Pancreas (tissue), 10 donors: ENCODE results near the gene WNT10A. TPM values are rescaled to one million over a fixed set of nuclear protein-coding genes. Genes with fewer than 3 reads are reported as not detected.
"Not testable (repeated sequence)": the region's sequence is repeated elsewhere in the genome, so short reads cannot be mapped to it uniquely, and the experiment has no call there.

ENCODE experiments used
- ATAC-seq, 4 donors: fragments of 200-7000 bp; cut with Tn5 transposase; one replicate each; pipeline versions ENCODE4 v1.8.0 to v1.9.1; 2020; ENCODE audit warnings: mild to moderate bottlenecking in 4 of 4, moderate library complexity in 4 of 4
- DNase-seq, 6 donors: peaks; one replicate each; pipeline ENCODE4 v3.0.0-alpha.2; 2020
- FAIRE-seq: peaks from 2 replicates; lab custom pipeline; 2012; peaks lifted over from hg19 to GRCh38; lab: Jason Lieb, UNC
- H3K27ac ChIP-seq, 4 donors: fragments of 200-600 bp; sonication (generic); 1 replicate in 3 of 4; 2 replicates in 1 of 4; pipeline versions ENCODE4 v1.5.0 to v1.8.0; 2020
- H3K27me3 ChIP-seq, 4 donors: fragments of 200-600 bp; one replicate each; pipeline ENCODE4 v1.8.0; 2021
- H3K36me3 ChIP-seq, 3 donors: fragments of 200-600 bp; sonication (generic) in 1 of 3; one replicate each; pipeline versions ENCODE4 v1.5.0 to v1.8.0; 2020 to 2021
- H3K4me1 ChIP-seq, 3 donors: fragments of 200-600 bp; one replicate each; pipeline ENCODE4 v1.8.0; 2021
- H3K4me3 ChIP-seq, 4 donors: fragments of 200-600 bp; sonication (generic) in 2 of 4; one replicate each; pipeline versions ENCODE4 v1.5.0 to v1.8.0; 2020 to 2021
- H3K9me3 ChIP-seq, 4 donors: fragments of 200-600 bp; one replicate each; pipeline ENCODE4 v1.8.0; 2021
- CTCF ChIP-seq, 4 donors: fragments of 200-600 bp; sonication (generic) in 3 of 4; IDR thresholded peaks; one replicate each; pipeline versions ENCODE4 v1.5.0 to v1.8.0; 2021; ENCODE audit warnings: antibody characterized with exemption in 4 of 4
- WGBS, 2 donors: extraction: QIAGEN DNeasy Blood & Tissue Kit; methylation state at CpG; one replicate each; pipeline ENCODE4 v1.1.7; 2013; 5-methylcytosine and 5-hydroxymethylcytosine counted together
- intact Hi-C, 3 donors: fragments of 100-400 bp; cut with DNase I; formaldehyde crosslinking; loops; one replicate each; pipeline versions ENCODE4 v1.11.1 to v1.14.2; 2022
- polyA plus RNA-seq, 2 donors: library from polyadenylated mRNA; stranded (reverse); fragments of 200-250 nt; gene quantifications; one replicate each; pipeline ENCODE4 v1.2.3, GENCODE V29; 2013
- total RNA-seq, 6 donors: library from RNA; stranded (reverse); fragmentation: NEBNext Ultra II Directional in 4 of 6; extraction: Animal tissue kit (Norgen Biotek cat#: 25700) in 4 of 6; gene quantifications; one replicate each; pipeline versions ENCODE4 v1.2.1 to v1.2.4, GENCODE V29; 2021 to 2023
- donor health status: healthy with polysubstance abuse.
- donor health status: DM: no; HTN: no; CAD: no; lungs with moderate emphysema.
- donor health status: DM: no; HTN: no; CAD: no.
- donor health status: control.
- donor health status: control.
- donor health status: Bipolar disorder and iron deficiency.
- donor health status: DM: yes; HTN: yes; CAD: no.
- donor health status: DM: no; HTN: no; CAD: no.
- donor health status: DM: no; HTN: no; CAD: no.
- donor health status: DM: yes; HTN: yes; CAD: no.

WNT10A gene
- total and polyA plus RNA-seq, 8 donors = 0.05 to 1.5 (median 0.23) TPM; not detected in 3

- TF ChIP-seq CTCF (IDR thresholded peaks at IDR 0.05) = no peak
- H3K27ac ChIP-seq = no peak overlapping the region
- FAIRE-seq = no peak
- no peaks in the 10 kb centered on the region for H3K4me1 ChIP-seq
- no peak overlapping the region for H3K4me3 ChIP-seq
- intact Hi-C loops = no loop called here
- H3K9me3 ChIP-seq = no peaks in the 10 kb centered on the region
- no peak for ATAC-seq
- H3K27me3 ChIP-seq = peaks cover 0 to 6% (median under 1%) of the 10 kb centered on the region in 4 donors
- H3K36me3 ChIP-seq = no peaks in the 10 kb centered on the region
- WGBS, 2 donors = 45 to 50% methylated on average over 2 of the region's 2 CpGs
- no peak for DNase-seq
Observed at GRCh38 chr2:218925434-218925833, 44.8 kb downstream of the WNT10A start.

- H3K27ac ChIP-seq = no peak overlapping the region
- DNase-seq (no peak), ATAC-seq (no peak), FAIRE-seq (no peak)
- no peaks in the 10 kb centered on the region for H3K4me1 ChIP-seq
- 42 to 46% methylated on average over 2 of the region's 2 CpGs for WGBS, 2 donors
- H3K36me3 ChIP-seq = no peaks in the 10 kb centered on the region
- intact Hi-C loops = no loop called here
- TF ChIP-seq CTCF (IDR thresholded peaks at IDR 0.05) = no peak
- H3K4me3 ChIP-seq = no peak overlapping the region
- H3K9me3 ChIP-seq = no peaks in the 10 kb centered on the region
- H3K27me3 ChIP-seq = peaks cover 0 to 6% (median 0%) of the 10 kb centered on the region in 4 donors
Observed at GRCh38 chr2:218927422-218927821, 46.8 kb downstream of the WNT10A start.

GRCh38 chr2:218927876-218928275 is 47.2 kb downstream of the WNT10A start:
- intact Hi-C loops = no loop called here
- FAIRE-seq = no peak

GRCh38 chr2:218930488-218930887 is 49.8 kb downstream of the WNT10A start:
- H3K4me3 ChIP-seq, DNase-seq, intact Hi-C loops, H3K36me3 ChIP-seq, H3K4me1 ChIP-seq, ATAC-seq, FAIRE-seq, H3K27me3 ChIP-seq, H3K9me3 ChIP-seq, H3K27ac ChIP-seq: not testable (repeated sequence)
- WGBS, 2 donors = 88 to 90% methylated on average over 5 to 9 of the region's 10 CpGs

More at GRCh38 chr2:218927876-218928275, 47.2 kb downstream of the WNT10A start:
- ATAC-seq (no peak), DNase-seq (no peak)
- Histone ChIP-seq H3K36me3 (no peaks in the 10 kb centered on the region), H3K27ac (no peak overlapping the region), H3K9me3 (no peaks in the 10 kb centered on the region), H3K27me3 (peaks cover 0 to 6% (median 0%) of the 10 kb centered on the region in 4 donors), H3K4me3 (no peak overlapping the region), H3K4me1 (no peaks in the 10 kb centered on the region)
- TF ChIP-seq CTCF (IDR thresholded peaks at IDR 0.05) = no peak
- 47 to 60% methylated on average over 4 of the region's 4 CpGs for WGBS, 2 donors

GRCh38 chr2:218931751-218932150 is 51.1 kb downstream of the WNT10A start:
- WGBS, 2 donors = 87 to 92% methylated on average over 12 of the region's 25 CpGs
- H3K4me3 ChIP-seq, H3K9me3 ChIP-seq, H3K27me3 ChIP-seq, H3K36me3 ChIP-seq, H3K27ac ChIP-seq, H3K4me1 ChIP-seq, ATAC-seq, FAIRE-seq, intact Hi-C loops: not testable (repeated sequence)
- peak in 1 of 6 donors; percentile 49 for DNase-seq

Other genes with a start within 250 kb of the WNT10A start
- gene ZNF142, start 221.2 kb upstream of the WNT10A start, total RNA-seq = 10 to 100 TPM in 3 of 6 donors, 1 to 10 TPM in 3; 8.6 to 16.7 (median 9.9) TPM
- gene ZNF142, start 221.2 kb upstream of the WNT10A start, polyA plus RNA-seq = 10 to 100 TPM in 1 of 2 donors, 1 to 10 TPM in 1; 7.9 to 13.8 TPM
- 10 to 100 TPM; 16.3 to 34.1 (median 23.1) TPM for gene BCS1L, start 221.2 kb upstream of the WNT10A start, total RNA-seq
- gene BCS1L, start 221.2 kb upstream of the WNT10A start, polyA plus RNA-seq = 100 to 1,000 TPM in 1 of 2 donors, 10 to 100 TPM in 1; 84.2 to 110 TPM
- 10 to 100 TPM in 2 of 6 donors, 1 to 10 TPM in 4; 4.5 to 10.2 (median 7.9) TPM for gene RNF25, start 208.8 kb upstream of the WNT10A start, total RNA-seq
- 10 to 100 TPM; 18.1 to 28.8 TPM for gene RNF25, start 208.8 kb upstream of the WNT10A start, polyA plus RNA-seq
- 10 to 100 TPM in 5 of 6 donors, 1 to 10 TPM in 1; 8.3 to 40.8 (median 18.1) TPM for gene STK36, start 208.8 kb upstream of the WNT10A start, total RNA-seq
- 10 to 100 TPM; 54.0 TPM for gene STK36, start 208.8 kb upstream of the WNT10A start, polyA plus RNA-seq
- 10 to 100 TPM; 12.0 to 25.3 (median 13.6) TPM for gene TTLL4, start 170.0 kb upstream of the WNT10A start, total RNA-seq
- 10 to 100 TPM; 23.7 to 23.9 TPM for gene TTLL4, start 170.0 kb upstream of the WNT10A start, polyA plus RNA-seq
- gene CYP27A1, start 98.7 kb upstream of the WNT10A start, total RNA-seq = 10 to 100 TPM in 1 of 6 donors, 1 to 10 TPM in 5; 3.1 to 21.6 (median 4.0) TPM
- 1 to 10 TPM; 6.1 to 9.9 TPM for gene CYP27A1, start 98.7 kb upstream of the WNT10A start, polyA plus RNA-seq
- not detected for gene PRKAG3, start 49.0 kb upstream of the WNT10A start, total RNA-seq
- gene PRKAG3, start 49.0 kb upstream of the WNT10A start, polyA plus RNA-seq = not detected
- gene WNT6, start 21.0 kb upstream of the WNT10A start, total RNA-seq = under 1 TPM in 5 of 6 donors, not detected in 1; 0.09 to 0.53 (median 0.16) TPM
- gene WNT6, start 21.0 kb upstream of the WNT10A start, polyA plus RNA-seq = 1 to 10 TPM in 1 of 2 donors, under 1 TPM in 1; 0.38 to 1.2 TPM
- 1 to 10 TPM in 2 of 6 donors, under 1 TPM in 4; 0.19 to 1.7 (median 0.65) TPM for gene CDK5R2, start 78.8 kb downstream of the WNT10A start, total RNA-seq
- gene CDK5R2, start 78.8 kb downstream of the WNT10A start, polyA plus RNA-seq = 1 to 10 TPM; 4.2 to 8.6 TPM
- gene FEV, start 104.3 kb downstream of the WNT10A start, total RNA-seq = 1 to 10 TPM in 2 of 6 donors, under 1 TPM in 4; 0.35 to 3.1 (median 0.72) TPM
- gene FEV, start 104.3 kb downstream of the WNT10A start, polyA plus RNA-seq = 10 to 100 TPM in 1 of 2 donors, 1 to 10 TPM in 1; 3.9 to 32.6 TPM
- gene CRYBA2, start 112.6 kb downstream of the WNT10A start, total RNA-seq = 10 to 100 TPM in 2 of 6 donors, 1 to 10 TPM in 4; 3.7 to 29.6 (median 7.4) TPM
- gene CRYBA2, start 112.6 kb downstream of the WNT10A start, polyA plus RNA-seq = 100 to 1,000 TPM in 1 of 2 donors, 10 to 100 TPM in 1; 66.3 to 314 TPM
- under 1 TPM; 0.06 to 0.22 (median 0.12) TPM for gene CFAP65, start 160.7 kb downstream of the WNT10A start, total RNA-seq
- gene CFAP65, start 160.7 kb downstream of the WNT10A start, polyA plus RNA-seq = under 1 TPM; 0.19 to 0.38 TPM
- gene IHH, start 180.1 kb downstream of the WNT10A start, total RNA-seq = under 1 TPM in 2 of 6 donors, not detected in 4; 0.09 to 0.19 TPM
- under 1 TPM in 1 of 2 donors, not detected in 1; 0.09 TPM for gene IHH, start 180.1 kb downstream of the WNT10A start, polyA plus RNA-seq